GM12873 (cell line): Measurements from ENCODE around the gene PTPN4.

Source experiments
- CTCF ChIP-seq: IDR thresholded peaks from 2 replicates; pipeline ENCODE4 v1.5.1; 2012; ENCODE audit warnings: low read depth, mild to moderate bottlenecking, moderate library complexity, low read length, control low read depth; ENCODE audit not compliant: insufficient read depth; ENCODE audit errors: missing control alignments

The PTPN4 gene

GRCh38 chr2:119943058-119943457 lies 183.3 kb downstream of the PTPN4 start:
- TF ChIP-seq CTCF, result no peak

GRCh38 chr2:119947535-119947934 lies 187.8 kb downstream of the PTPN4 start:
- no peak for TF ChIP-seq CTCF

GRCh38 chr2:119950966-119951365 lies 191.2 kb downstream of the PTPN4 start:
- no peak for TF ChIP-seq CTCF

GRCh38 chr2:119958670-119959268 lies 199.0 kb downstream of the PTPN4 start:
- TF ChIP-seq CTCF, result no peak

GRCh38 chr2:119960821-119961220 lies 201.1 kb downstream of the PTPN4 start:
- TF ChIP-seq CTCF, result no peak

GRCh38 chr2:119981896-119982295 lies 222.2 kb downstream of the PTPN4 start:
- no peak for TF ChIP-seq CTCF

- no peak for TF ChIP-seq CTCF
These were observed 222.8 kb downstream of the PTPN4 start for GRCh38 chr2:119982506-119982905.
